Adipocyte (in vitro differentiated cells): Measurements from ENCODE around the gene SND1.

Source experiments
- DNase-seq: peaks from one replicate; pipeline ENCODE4 v3.0.0-alpha.2; 2015; ENCODE audit warnings: low read depth
- H3K27me3 ChIP-seq: replicated peaks from 2 replicates; pipeline ENCODE4 v1.7.0; 2013; ENCODE audit warnings: mild to moderate bottlenecking, low read length, moderate library complexity; ENCODE audit not compliant: control insufficient read depth, insufficient read depth
- H3K36me3 ChIP-seq: 2 replicates; pipeline ENCODE4 v1.7.0; 2013; ENCODE audit warnings: low read length, mild to moderate bottlenecking, moderate library complexity; ENCODE audit not compliant: control insufficient read depth, insufficient read depth, severe bottlenecking
- H3K4me1 ChIP-seq: 2 replicates; pipeline ENCODE4 v1.7.0; 2013; ENCODE audit warnings: mild to moderate bottlenecking, low read length, moderate library complexity; ENCODE audit not compliant: control insufficient read depth, insufficient read depth
- H3K4me3 ChIP-seq: 2 replicates; pipeline ENCODE4 v1.7.0; 2013; ENCODE audit warnings: mild to moderate bottlenecking, low read length, moderate library complexity
- H3K9ac ChIP-seq: 2 replicates; pipeline ENCODE4 v1.7.0; 2013; ENCODE audit warnings: mild to moderate bottlenecking, low read length, moderate library complexity
- H3K9me3 ChIP-seq: 2 replicates; pipeline ENCODE4 v1.7.0; 2013; ENCODE audit warnings: mild to moderate bottlenecking, low read length, moderate library complexity; ENCODE audit not compliant: control insufficient read depth

SND1 gene

DNA sequence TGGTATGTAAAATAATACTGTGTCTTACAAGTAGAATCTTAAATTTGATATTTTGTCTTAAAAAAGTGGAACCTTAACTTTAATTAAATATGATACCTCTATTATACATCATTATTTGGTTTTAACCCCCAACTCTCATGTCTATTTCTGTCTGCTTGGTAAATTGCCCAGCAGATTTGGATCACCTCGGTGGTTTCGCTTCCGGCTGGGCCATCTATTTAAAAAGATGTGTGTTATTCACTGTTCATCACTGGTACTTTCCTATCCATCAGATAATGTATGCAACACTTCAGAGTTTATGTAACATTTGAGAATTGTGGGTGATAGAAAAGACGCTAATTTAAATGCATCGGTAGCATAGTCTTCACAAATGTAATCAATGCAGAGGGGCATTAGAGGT lies 119.7 kb downstream of the SND1 start:
- Histone ChIP-seq H3K4me3 (no peak overlapping the region), H3K9me3 (no peaks in the 10 kb centered on the region), H3K9ac (no peak overlapping the region), H3K4me1 (peaks cover 30% of the 10 kb centered on the region), H3K36me3 (no peaks in the 10 kb centered on the region), H3K27me3 (no peaks in the 10 kb centered on the region)
- DNase-seq = no peak

DNA sequence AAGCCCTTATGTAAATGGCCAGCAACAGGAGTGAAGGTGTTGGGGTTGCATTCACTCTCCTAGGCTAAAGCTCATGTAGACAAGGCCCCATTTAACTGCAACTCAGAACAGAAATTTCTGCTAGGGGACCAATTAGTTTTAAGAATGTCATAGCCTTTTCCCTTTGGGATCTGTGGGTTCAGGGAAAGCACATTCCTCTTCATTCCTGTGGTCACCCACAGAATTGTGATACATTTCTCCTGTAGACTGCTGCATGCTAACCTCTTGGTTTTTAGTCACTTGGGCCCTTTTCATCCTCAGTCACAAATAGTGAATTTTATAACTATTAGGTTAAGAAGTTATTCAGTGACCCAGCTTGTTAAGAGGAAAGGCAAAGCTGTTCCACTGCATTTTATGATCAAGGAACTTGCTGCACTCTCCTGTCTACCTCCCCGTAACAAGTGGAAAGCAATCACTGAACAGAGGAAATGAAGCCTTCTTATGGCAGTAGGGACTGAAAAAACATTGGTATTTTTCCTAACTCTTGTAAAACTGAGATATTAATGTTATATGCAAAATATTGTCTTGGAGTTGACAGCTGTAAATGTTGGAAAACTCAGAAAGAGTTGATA lies 124.9 kb downstream of the SND1 start:
- no peak overlapping the region for H3K9ac ChIP-seq

DNA sequence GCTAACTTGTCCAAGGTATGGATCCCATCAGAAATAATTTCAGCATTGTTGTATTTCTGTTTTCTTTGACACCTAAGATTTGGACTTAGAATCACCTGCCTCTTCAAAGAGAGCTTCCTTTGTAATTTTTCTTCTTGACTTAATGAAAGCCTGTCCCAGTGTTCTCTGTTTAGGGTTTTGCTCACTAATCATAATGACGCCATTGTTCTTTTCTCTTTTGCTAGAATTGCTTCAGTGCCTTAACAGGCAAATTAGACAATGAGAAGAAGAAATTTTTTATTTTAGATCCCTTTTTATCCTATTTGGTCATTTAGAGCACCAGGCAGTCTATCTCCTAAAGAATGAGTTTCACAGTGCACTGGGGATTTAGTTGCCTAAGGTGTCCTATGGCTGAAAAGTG lies 128.5 kb downstream of the SND1 start:
- H3K4me3 ChIP-seq = no peak overlapping the region
- no peaks in the 10 kb centered on the region for H3K9me3 ChIP-seq
- no peak for DNase-seq
- peaks cover 27% of the 10 kb centered on the region for H3K4me1 ChIP-seq
- no peaks in the 10 kb centered on the region for H3K36me3 ChIP-seq
- H3K9ac ChIP-seq = no peak overlapping the region
- no peaks in the 10 kb centered on the region for H3K27me3 ChIP-seq

More for the DNA sequence above, 124.9 kb downstream of the SND1 start:
- H3K36me3 ChIP-seq = no peaks in the 10 kb centered on the region
- H3K4me3 ChIP-seq = peak overlapping the region; percentile 36
- no peaks in the 10 kb centered on the region for H3K9me3 ChIP-seq
- H3K4me1 ChIP-seq = peaks cover 20% of the 10 kb centered on the region
- H3K27me3 ChIP-seq = no peaks in the 10 kb centered on the region
- peak; percentile 80 for DNase-seq

DNA sequence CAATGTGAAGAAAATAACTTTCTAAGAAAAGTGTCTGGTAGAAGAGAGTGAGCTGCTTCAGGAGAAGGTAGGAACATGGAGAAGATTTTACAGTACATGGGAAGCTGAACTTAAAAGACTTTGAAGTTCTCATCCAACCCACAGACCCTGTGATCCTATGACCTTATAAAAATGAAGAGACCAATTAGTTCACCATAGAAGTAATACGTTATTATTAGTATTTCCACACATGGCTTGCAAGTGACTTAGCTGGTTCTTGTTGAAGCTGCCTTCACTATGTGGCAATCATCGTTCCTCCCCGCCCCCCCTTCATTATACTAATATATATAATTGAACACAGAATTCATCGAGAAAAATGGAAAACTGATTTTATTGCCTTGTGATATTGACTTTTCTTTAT lies 129.1 kb downstream of the SND1 start:
- H3K9me3 ChIP-seq = no peaks in the 10 kb centered on the region
- no peaks in the 10 kb centered on the region for H3K27me3 ChIP-seq
- H3K36me3 ChIP-seq = no peaks in the 10 kb centered on the region
- peaks cover 25% of the 10 kb centered on the region for H3K4me1 ChIP-seq
- no peak overlapping the region for H3K9ac ChIP-seq
- H3K4me3 ChIP-seq = no peak overlapping the region
- DNase-seq = no peak

DNA sequence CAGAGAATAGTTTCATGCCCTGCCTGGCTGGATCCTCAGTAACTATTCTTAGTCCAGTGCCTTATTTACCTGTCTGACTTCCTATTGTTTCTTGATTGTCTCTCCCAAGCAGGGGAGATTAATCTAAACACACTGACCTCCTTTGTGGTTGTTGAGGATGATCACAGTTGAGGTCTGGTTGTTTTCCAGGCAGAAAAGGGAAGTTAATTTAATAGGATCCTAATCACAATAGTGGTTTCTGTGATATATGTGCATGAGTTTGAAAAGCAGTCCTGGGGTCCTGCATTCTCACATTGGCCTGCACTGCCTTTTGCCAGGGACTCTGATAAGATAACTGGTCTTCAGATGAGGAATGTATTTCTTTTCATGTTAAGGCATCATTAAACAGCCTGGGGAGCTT lies 130.1 kb downstream of the SND1 start:
- Histone ChIP-seq H3K36me3 (no peaks in the 10 kb centered on the region), H3K4me3 (no peak overlapping the region), H3K27me3 (no peaks in the 10 kb centered on the region), H3K9ac (no peak overlapping the region), H3K9me3 (no peaks in the 10 kb centered on the region), H3K4me1 (peaks cover 21% of the 10 kb centered on the region)
- no peak for DNase-seq

DNA sequence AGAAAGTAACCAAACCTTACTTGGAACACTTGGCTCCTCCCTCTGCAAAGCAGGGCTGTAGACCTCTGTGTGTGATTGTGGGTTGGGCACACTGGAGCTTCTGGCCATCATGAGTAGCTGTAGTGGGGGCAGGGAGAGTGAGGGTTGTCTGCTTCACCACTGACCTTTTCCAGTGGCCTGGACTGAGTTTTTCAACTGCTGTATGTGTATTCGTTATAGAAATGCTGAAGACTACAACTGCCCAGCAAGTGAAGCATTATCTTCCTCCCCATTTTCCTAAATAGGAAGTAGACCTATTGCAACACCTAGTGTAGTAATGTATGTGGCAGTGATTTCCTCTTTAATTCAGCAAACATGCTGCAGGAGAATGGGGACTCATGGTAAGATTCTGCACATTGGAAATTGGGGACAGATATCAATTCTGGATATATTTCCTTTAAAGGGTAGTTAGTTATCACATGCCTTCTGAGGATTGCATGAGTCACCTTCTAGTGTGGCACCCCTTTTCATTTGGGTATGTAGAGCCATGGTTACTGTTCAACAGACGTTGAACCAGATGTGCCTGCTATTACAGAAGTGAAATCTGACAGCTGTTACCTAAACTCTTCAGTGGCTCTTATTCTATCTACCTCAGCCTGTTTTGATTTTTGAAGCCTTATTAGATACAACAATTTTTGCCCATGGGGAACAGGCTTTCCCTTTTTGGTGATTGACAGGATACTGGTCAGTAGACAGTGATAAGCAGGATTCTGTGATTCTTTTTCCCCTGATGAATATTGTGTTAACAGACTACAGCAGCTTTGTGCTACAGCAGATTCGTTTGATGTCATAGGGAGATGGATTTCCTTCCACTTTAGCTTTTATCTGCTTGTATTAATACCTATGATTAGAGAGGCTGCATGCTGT lies 130.9 kb downstream of the SND1 start:
- no peak overlapping the region for H3K4me3 ChIP-seq
- no peak overlapping the region for H3K9ac ChIP-seq
- H3K27me3 ChIP-seq = no peaks in the 10 kb centered on the region
- no peaks in the 10 kb centered on the region for H3K36me3 ChIP-seq
- peak; percentile 26 for DNase-seq
- H3K4me1 ChIP-seq = peaks cover 21% of the 10 kb centered on the region
- H3K9me3 ChIP-seq = no peaks in the 10 kb centered on the region

DNA sequence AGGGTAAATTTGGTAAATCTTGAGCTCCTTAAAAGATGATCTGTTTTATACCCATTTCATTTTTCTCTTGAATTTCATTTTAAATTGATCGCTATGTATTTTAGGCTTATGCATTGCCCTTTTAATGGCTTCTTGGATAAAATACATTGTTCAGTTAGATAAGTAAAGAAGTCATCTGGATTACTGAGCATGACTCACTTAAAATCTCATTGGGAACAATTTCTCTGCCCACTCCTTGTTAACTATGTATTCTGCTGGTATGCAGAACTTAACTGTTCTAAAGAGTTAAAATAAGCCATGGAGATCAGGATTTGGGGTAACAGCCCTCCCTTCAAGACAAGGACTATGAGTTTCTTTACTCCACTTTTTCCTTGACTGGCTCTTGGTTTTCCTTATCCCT lies 134.2 kb downstream of the SND1 start:
- Histone ChIP-seq H3K9ac (no peak overlapping the region), H3K36me3 (no peaks in the 10 kb centered on the region), H3K4me3 (no peak overlapping the region), H3K4me1 (peaks cover 27% of the 10 kb centered on the region), H3K9me3 (no peaks in the 10 kb centered on the region), H3K27me3 (no peaks in the 10 kb centered on the region)
- DNase-seq = peak; percentile 32

DNA sequence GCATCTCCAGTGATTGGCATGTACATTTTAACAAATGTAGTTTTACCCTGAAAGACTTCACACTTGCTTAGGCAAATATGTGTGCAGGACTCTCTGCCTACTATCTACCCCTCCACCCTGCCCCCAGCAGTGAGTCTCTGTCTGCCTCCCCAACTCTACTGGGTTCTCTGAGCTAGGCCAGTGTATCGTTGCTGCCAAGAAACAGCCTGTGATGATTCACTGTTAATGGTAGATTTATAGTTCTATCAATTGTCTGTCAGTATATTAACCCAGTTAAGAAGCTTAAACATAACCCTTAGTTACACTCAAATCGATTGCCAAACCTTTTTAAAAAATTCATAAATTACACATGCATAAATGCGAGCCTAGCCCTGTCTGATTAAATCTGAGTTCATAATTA lies 137.0 kb downstream of the SND1 start:
- no peaks in the 10 kb centered on the region for H3K27me3 ChIP-seq
- no peaks in the 10 kb centered on the region for H3K9me3 ChIP-seq
- H3K9ac ChIP-seq = no peak overlapping the region
- DNase-seq = no peak
- peaks cover 40% of the 10 kb centered on the region for H3K4me1 ChIP-seq
- H3K4me3 ChIP-seq = no peak overlapping the region
- H3K36me3 ChIP-seq = no peaks in the 10 kb centered on the region

DNA sequence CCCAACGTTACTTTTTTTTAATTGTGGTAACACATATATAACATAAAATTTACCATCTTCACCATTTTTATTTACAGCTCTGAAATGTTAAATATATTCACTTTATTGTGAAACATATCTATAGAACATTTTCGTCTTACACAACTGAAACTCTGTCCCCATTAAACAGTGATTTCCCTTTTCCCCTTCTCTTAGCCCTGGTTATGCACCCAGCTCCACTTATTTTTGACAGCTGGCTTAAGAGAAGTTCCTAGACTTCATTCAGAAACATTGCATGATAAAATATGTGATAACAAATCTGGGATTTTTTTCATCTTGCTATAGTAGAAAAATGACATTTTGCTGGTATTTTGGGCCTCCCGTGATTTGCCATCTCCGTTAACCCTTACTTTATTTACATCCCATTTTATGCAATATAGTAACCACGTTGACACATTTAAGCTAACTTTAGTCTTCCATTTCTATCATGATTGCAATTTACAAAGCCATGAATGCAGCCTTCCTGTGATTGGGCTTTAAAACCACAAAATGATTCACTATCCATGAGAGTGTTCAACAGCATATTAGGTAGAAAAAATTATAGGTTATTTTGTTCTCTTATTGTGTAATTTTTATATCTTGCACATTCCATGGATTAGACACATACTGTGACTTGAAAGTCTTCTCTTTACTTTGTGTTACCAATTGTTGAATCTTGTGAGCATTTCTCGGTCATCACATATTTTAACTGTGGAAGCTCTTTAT lies 139.6 kb downstream of the SND1 start:
- Histone ChIP-seq H3K4me3 (no peak overlapping the region), H3K4me1 (peaks cover 49% of the 10 kb centered on the region), H3K27me3 (no peaks in the 10 kb centered on the region), H3K36me3 (no peaks in the 10 kb centered on the region), H3K9me3 (no peaks in the 10 kb centered on the region), H3K9ac (no peak overlapping the region)
- peak; percentile 42 for DNase-seq

DNA sequence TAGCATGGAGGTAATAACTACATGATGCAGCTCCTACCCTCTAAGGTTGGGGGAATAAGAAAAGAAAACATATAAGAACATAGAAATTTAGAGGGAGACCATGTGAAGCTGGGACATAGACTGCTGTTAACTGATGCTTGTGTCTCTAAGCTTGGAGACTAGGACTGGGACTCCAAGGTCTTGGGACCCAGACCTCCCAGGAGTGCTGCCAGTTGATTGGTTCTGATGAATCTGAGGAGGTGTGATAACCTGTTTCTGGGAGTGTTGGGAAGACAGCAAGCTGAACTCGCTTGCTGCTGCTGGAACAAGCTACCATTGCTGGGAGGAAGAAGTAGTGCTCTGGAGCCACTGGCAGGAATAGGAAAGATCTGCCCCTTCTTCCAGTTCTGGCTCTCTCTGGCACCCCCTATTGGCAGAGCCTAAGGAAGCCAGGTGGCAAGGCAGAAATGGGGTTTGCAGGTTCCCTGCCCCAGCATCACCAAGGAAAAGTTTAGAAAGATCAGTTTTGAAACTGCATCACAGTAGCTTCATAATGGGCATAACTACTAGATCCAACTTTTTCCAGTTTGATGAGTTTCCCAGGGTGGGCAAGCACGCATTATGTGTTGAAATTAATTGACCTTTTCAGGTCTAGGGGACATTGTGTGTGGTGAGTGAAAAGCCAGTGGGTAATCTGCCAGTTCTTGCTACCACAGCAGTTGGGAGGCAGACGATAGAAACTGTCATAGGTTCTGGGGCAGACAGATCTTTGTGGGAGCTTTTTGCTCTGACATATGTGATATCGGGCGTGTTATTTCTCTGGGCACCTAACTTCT lies 140.7 kb downstream of the SND1 start:
- no peaks in the 10 kb centered on the region for H3K36me3 ChIP-seq
- H3K4me3 ChIP-seq = no peak overlapping the region
- no peak for DNase-seq
- H3K9me3 ChIP-seq = no peaks in the 10 kb centered on the region
- no peaks in the 10 kb centered on the region for H3K27me3 ChIP-seq
- no peak overlapping the region for H3K9ac ChIP-seq
- H3K4me1 ChIP-seq = peaks cover 46% of the 10 kb centered on the region
